Measurements from ENCODE around the gene PGPEP1.

GRCh38 chr19:18322759-18323460 is 17.5 kb upstream of the PGPEP1 start, which contains the start of gene LSM4:
- peak in 6 of 12 donors; percentile 5 to 38 (median 18) for TF ChIP-seq CTCF (IDR thresholded peaks at IDR 0.05)
- peak; percentile 22 to 82 for TF ChIP-seq POLR2A (IDR thresholded peaks at IDR 0.05)

All from heart left ventricle (tissue), 13 donors.